Stimulated activated CD8-positive, alpha-beta memory T cell treated with anti-CD3 and anti-CD28 coated beads, Interleukin-4, amount 100 ng/mL, for 4 hours (primary cell): Measurements from ENCODE around the gene ZEB1.
"Not testable (repeated sequence)": the region's sequence is repeated elsewhere in the genome, so short reads cannot be mapped to it uniquely, and the experiment has no call there.

ENCODE experiments used
- DNase-seq, 2 donors: peaks; one replicate each; pipeline ENCODE4 v3.0.0-alpha.2; 2020; ENCODE audit warnings: low read depth in 2 of 2, low spot score in 1 of 2

ZEB1 gene

GRCh38 chr10:31318382-31318853, 598 bp upstream of the ZEB1 start:
- DNase-seq = peak in 1 of 2 donors; percentile 27

DNA sequence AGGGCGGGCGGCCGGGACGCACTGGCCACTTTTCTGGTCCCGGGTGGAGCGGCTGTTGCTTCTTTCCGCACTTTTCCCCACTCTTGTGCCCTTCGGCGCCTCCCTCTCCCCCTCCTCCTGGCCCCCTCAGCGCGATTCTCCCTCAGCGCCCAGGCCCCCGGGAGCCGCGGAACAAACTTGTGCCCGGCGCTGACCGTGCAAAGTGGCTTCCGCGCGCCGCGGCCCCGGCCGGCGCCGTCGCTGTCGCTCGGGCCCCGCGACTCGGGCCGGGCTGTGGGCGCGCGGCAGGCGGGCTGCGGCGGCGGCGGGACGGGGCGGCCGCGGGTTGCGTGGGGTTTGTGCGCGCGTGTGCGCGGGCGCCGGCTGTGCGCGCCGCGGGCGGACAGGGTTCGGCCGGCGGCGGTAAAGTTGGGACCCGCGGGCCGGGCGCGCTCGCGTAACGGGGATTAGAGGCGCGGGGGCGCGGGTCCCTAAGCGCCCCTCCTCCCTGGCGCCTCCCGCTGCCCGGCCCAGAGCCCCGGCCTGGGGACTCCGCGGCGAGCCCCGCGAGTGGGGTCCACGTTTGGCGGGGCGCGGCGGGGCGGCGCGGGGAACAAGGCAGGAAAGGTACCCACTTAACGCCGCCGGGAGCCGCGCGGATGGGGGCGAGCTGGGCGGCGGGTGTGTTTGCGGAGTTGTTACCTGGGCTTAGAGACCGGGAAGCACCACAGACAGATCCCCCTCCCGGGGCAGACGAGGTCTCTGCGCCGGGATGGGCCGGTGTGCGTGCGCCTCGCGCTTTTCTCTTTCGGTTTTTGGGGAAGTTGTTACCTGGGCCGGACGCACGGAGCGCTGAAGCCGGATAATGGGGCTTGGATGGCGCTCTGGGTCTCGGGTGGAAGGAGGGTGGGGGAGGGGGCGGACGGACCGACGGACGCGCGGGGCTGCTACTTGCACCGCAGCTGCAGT, 860 bp downstream of the ZEB1 start:
- DNase-seq = no peak

GRCh38 chr10:31320550-31321211, 1.7 kb downstream of the ZEB1 start:
- DNase-seq = no peak

DNA sequence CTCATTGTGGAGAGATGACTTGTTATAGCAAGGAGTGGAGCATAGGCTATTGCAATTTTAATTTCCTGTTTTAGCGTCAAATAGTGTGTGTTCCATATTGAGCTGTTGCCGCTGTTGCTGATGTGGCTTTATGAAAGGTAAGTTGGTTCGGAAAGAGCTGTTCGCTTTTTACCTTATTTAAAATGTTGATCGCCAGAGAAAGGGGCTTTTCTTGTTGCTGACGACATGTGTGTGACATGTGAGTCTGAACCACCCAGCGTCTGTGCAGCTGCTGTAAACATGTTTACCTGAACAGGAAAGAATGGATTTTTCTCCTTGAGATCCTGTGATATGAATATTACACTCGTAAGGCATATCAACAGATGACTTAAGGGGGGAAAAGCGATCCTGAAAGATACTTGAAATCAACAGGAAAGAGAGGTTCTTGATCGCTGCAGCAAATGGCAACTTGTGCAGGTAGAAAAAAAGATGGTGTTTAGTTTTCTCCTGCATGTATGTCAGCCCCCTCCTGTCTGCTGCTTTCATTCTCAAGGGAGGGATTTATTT, 2.5 kb downstream of the ZEB1 start:
- no peak for DNase-seq

DNA sequence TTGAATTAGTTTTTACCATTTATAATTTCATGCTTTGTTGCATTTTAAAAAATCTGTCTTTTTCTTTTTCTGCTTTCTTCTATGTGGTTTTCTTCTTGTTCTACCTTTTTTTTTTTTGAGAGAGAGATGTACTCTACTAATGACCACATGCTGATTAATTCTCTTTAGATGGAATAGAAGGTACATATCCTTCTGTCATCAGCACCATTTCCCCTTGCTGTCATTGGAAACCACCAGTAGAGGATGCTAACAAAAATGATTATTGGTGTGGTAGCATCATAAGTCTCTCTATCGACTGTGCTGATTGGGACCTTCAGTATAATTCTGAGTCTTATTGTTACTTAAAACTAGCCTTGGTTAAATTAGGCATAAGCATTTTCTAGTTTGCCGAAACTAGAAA, 3.6 kb downstream of the ZEB1 start:
- no peak for DNase-seq

GRCh38 chr10:31340343-31340742, 21.3 kb downstream of the ZEB1 start:
- DNase-seq = no peak

- no peak for DNase-seq
Observed at GRCh38 chr10:31341552-31341951, 22.5 kb downstream of the ZEB1 start.

DNA sequence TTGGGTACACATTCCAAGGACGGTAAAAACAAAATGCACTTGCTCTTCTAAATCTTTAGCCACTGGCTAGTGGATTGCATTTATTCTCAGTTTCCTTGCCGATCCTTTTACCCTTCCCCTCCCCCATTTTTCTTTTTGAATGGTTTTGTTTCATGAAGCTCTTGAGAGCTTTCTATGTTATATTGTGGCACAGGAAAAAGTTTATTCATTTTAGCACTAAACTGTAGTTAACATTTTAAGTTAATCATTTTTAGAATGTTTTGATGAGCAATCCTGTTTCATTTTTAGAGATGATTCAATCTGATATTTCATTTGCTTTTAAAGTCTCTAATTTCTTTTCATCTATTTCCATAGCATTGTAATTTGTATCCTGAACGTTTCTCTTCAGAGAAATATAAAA, 24.0 kb downstream of the ZEB1 start:
- no peak for DNase-seq

GRCh38 chr10:31343551-31343950, 24.5 kb downstream of the ZEB1 start:
- no peak for DNase-seq

- DNase-seq = no peak
Observed at GRCh38 chr10:31345886-31346285, 26.9 kb downstream of the ZEB1 start.

GRCh38 chr10:31346953-31347352, 27.9 kb downstream of the ZEB1 start:
- DNase-seq = no peak

- no peak for DNase-seq
Observed at GRCh38 chr10:31347705-31348104, 28.7 kb downstream of the ZEB1 start.

GRCh38 chr10:31350891-31351290, 31.9 kb downstream of the ZEB1 start:
- no peak for DNase-seq

GRCh38 chr10:31352436-31353226, 33.6 kb downstream of the ZEB1 start:
- DNase-seq = no peak

DNA sequence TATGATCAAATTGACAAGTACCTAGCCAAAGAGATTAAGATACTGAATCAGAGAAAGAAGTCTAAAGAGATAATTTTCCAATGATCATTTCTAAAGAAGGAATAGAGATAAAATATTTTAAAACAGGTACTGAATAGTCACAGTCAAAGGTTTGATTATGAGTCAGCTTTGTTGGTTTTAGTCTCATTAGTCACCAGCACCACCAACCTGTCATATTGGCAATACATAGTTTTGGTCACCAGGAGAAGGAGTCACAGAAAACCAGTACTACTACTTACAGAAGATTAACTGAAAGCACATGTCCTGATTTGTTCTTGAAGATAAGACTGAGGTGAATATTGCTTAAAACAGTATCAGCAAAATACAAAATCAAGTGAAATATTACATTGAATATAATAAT, 34.6 kb downstream of the ZEB1 start:
- DNase-seq = no peak

GRCh38 chr10:31358688-31359330, 39.8 kb downstream of the ZEB1 start:
- DNase-seq = no peak

DNA sequence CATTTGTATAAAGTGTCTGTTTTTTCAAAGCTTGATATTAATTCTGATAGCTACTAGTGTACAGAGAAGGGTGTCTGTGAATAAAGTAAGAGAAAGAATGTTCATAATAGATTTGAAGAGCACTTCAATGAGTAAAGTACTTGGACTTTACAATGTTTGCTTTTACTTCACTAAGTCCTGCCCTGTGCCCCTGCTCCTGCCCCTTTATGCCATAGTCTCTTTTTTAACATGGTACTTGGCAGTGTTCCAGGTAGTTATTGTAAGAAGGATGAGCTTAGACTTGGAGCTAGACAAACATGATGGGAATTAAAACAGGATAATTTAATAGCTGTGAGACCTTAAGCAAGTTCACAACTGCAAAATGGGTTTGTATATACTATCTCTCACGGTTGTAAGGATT, 41.0 kb downstream of the ZEB1 start:
- DNase-seq = no peak

GRCh38 chr10:31361475-31361874, 42.5 kb downstream of the ZEB1 start:
- DNase-seq = not testable (repeated sequence)

DNA sequence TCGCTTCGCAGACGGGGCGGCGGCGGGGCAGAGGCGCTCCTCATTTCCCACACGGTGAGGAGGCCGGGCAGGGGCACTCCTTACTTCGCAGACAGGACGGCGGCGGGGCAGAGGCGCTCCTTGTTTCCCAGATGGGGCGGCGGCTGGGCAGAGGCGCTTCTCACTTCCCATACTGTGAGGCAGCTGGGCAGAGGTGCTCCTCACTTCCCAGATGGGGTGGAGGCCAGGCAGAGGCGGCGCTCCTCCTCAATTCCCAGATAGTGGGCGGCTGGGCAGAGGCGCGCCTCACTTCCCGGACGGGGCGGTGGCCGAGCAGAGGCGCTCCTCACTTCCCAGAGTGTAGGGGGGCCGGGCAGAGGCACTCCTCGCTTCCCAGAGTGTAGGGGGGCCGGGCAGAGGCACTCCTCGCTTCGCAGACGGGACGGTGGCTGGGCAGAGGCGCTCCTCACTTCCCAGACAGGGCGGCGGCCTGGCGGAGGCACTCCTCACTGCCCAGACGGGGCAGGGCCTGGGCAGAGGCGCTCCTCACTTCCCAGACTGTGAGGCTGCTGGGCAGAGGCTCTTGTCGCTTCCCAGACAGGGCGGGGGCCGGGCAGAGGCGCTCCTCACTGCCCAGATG, 43.1 kb downstream of the ZEB1 start:
- no peak for DNase-seq

DNA sequence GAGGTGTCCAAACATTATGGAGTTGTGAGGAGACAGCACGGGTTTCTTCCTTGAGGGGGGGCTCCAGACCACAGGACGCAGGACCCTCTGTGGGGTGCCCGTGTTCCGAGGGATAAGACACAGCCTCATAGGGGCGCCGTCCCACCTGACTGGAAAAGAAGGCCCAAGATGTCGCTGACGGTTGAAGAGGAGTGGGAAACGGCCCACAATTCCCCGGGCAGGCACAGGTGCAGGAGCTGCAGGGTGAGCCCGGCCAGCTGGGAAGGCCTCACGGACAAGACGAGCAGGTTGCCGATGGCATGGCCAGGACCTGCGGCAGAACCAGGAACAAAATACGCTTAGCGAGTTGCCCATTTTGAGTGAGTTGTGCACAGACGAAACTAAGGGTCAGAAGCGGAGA, 44.7 kb downstream of the ZEB1 start:
- DNase-seq = not testable (repeated sequence)
